ENCODE measurements around the gene TMEM95. TPM values are rescaled to one million over a fixed set of nuclear protein-coding genes. Genes with fewer than 3 reads are reported as not detected.

TMEM95 gene
- total and polyA plus RNA-seq, 8 donors = not detected

DNA sequence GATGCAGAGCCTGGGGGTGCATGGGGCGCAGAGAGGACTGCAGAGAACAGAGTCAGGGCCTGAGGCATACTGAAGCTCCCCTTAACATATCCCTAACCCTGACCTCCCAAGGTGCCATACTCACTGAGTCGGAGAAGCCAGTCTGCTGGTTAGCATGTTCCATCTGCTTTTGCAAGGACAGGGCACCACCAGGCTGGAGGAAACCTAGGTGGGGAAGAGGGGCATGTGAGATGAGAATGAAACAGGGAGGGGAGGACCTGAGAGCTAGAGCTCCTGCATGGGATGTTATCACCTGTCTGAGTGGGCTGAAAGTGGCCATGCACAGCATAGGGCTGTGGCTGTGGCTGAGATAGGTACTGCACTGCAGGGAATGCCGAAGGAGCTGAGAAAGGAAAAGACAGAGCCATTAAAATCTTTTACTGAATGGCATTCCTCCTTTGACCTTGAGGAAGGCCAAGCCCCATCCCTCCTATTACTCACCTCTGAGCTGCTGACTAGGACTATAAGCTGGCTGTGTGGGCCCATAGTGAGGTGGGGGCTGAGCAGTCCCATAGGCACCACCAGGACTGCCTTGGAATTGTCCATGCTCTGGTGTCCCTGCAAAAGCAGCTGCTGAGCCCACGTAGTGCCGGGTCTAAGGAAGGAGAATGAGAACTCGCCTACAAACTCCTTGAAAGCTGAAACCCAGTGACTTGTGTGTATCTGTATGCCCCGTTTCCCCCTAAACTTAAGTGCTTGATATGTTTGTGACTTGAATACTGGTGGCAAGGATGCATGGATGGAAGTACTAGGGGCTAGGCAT is 41.7 kb upstream of the TMEM95 start:
- H3K27me3 ChIP-seq = no peaks in the 10 kb centered on the region
- peaks cover 56 to 74% (median 66%) of the 10 kb centered on the region in 4 donors for H3K36me3 ChIP-seq
- H3K4me1 ChIP-seq = peaks cover 49 to 75% (median 65%) of the 10 kb centered on the region in 4 donors
- peak overlapping the region in 3 of 5 donors; percentile 29 to 100 (median 46) for H3K27ac ChIP-seq
- H3K9me3 ChIP-seq = no peaks in the 10 kb centered on the region
- DNase-seq = no peak
- TF ChIP-seq, protein P1, sequence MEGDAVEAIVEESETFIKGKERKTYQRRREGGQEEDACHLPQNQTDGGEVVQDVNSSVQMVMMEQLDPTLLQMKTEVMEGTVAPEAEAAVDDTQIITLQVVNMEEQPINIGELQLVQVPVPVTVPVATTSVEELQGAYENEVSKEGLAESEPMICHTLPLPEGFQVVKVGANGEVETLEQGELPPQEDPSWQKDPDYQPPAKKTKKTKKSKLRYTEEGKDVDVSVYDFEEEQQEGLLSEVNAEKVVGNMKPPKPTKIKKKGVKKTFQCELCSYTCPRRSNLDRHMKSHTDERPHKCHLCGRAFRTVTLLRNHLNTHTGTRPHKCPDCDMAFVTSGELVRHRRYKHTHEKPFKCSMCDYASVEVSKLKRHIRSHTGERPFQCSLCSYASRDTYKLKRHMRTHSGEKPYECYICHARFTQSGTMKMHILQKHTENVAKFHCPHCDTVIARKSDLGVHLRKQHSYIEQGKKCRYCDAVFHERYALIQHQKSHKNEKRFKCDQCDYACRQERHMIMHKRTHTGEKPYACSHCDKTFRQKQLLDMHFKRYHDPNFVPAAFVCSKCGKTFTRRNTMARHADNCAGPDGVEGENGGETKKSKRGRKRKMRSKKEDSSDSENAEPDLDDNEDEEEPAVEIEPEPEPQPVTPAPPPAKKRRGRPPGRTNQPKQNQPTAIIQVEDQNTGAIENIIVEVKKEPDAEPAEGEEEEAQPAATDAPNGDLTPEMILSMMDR (IDR thresholded peaks at IDR 0.05) = peak in 1 of 7 experiments; percentile 11
- TF ChIP-seq POLR2A (IDR thresholded peaks at IDR 0.05) (no peak), POLR2AphosphoS5 (IDR thresholded peaks at IDR 0.05) (no peak)
- intact Hi-C loops (cut with DNase I; ENCODE audit: low total_unique reads) = no loop called here
- 80 to 88% (median 83%) methylated on average over 7 of the region's 7 CpGs for WGBS, 5 donors
- peak overlapping the region in 2 of 4 donors; percentile 95 to 99 for H3K4me3 ChIP-seq

GRCh38 chr17:7313890-7314718 is 40.9 kb upstream of the TMEM95 start:
- WGBS, 5 donors = 42 to 49% (median 46%) methylated on average over 9 of the region's 9 CpGs
- Histone ChIP-seq H3K9me3 (no peaks in the 10 kb centered on the region), H3K4me1 (peaks cover 46 to 68% (median 61%) of the 10 kb centered on the region in 4 donors), H3K36me3 (peaks cover 62 to 82% (median 74%) of the 10 kb centered on the region in 4 donors), H3K4me3 (peak overlapping the region; percentile 83 to 99 (median 94)), H3K27me3 (no peaks in the 10 kb centered on the region), H3K27ac (peak overlapping the region; percentile 94 to 100 (median 97))
- TF ChIP-seq EP300 (IDR thresholded peaks at IDR 0.05) (no peak), POLR2A (IDR thresholded peaks at IDR 0.05) (no peak), POLR2AphosphoS5 (IDR thresholded peaks at IDR 0.05) (no peak)
- TF ChIP-seq, protein P1 (IDR thresholded peaks at IDR 0.05) = no peak
- DNase-seq = no peak
- intact Hi-C loops (cut with DNase I; ENCODE audit: low total_unique reads) = no loop called here

DNA sequence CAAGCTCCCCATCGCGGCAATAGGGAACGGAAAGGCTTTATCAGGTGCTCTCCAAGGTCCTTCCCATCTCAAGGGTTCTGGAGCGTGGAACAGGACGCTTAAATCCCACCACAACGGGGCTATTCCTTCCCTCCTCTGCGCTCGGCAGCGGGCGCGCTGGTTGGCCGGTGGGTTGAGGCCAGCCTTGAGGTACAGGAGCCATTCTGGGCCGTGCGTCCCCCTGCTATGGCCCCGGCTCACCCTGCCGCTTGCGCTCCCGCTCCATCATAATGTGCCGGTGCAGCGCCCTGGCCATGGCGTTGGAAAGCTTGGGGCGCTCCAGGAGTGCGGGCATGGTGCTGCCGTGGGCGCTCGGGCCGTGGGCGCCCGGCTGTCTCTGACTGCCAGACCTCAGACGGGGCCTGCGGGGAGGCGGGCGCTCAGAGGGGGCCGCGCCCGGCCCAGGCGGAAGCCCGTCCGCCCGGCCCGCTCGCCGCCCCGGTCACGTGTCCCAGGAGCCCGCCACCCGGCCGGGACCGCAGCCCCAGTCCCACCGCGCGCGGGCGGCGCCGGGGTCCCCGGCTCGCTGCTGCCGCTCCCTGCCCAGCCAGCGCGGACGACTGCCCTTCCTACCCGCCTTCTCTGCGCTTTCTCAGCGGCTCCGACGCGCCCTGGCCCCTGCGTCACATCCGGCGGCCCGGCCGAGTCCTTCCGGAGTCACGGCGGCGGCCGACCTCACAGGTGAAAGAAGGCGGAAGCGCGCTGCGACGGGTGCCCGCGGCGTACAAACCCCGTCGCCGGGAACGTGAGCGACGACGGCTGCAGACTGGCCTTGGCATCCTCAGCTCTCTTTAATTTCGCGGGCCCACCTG is 40.0 kb upstream of the TMEM95 start, which contains the start of gene GPS2:
TSS of gene GPS2 (minus strand) at position 642 of the 851 bp plus-strand sequence. CDS start at position 334, 308 bp downstream.
- Histone ChIP-seq H3K9me3 (no peaks in the 10 kb centered on the region), H3K4me3 (peak within 1 kb of the TSS; percentile 83 to 99 (median 94)), H3K27ac (peak within 1 kb of the TSS; percentile 94 to 100 (median 97)), H3K4me1 (peaks cover 38 to 60% (median 53%) of the 10 kb centered on the region in 4 donors), H3K36me3 (peaks cover 59 to 83% (median 72%) of the 10 kb centered on the region in 4 donors), H3K27me3 (no peaks in the 10 kb centered on the region)
- intact Hi-C loops (cut with DNase I; ENCODE audit: low total_unique reads) = no loop called here
- TF ChIP-seq EP300 (IDR thresholded peaks at IDR 0.05) (no peak), POLR2A (IDR thresholded peaks at IDR 0.05) (peak in 1 of 4 donors; percentile 27), POLR2AphosphoS5 (IDR thresholded peaks at IDR 0.05) (peak; percentile 94 to 99 (median 95))
- TF ChIP-seq, protein P1 (IDR thresholded peaks at IDR 0.05) = no peak
- 0 to 3% (median 1%) methylated on average over 18 to 95 of the region's 95 CpGs for WGBS, 5 donors
- DNase-seq = peak; percentile 97 to 98
